Right lobe of liver (tissue), 4 donors: ENCODE measurements around the gene KCNMA1.

Experiments
- CTCF ChIP-seq, 4 donors: fragments of 200-600 bp in 3 of 4; fragments of 450-650 bp in 1 of 4; IDR thresholded peaks; one replicate each; pipeline versions ENCODE4 v1.5.1 to v1.8.0; 2016 to 2022; ENCODE audit warnings: antibody characterized with exemption in 4 of 4, mild to moderate bottlenecking in 2 of 4
- POLR2A ChIP-seq: fragments of 450-650 bp; IDR thresholded peaks from one replicate; pipeline ENCODE4 v1.6.1; 2017; ENCODE audit warnings: antibody characterized with exemption, mild to moderate bottlenecking
- donor health status: DM: no; HTN: no; CAD: no.
- donor health status: DM: no; HTN: no; CAD: no.
- donor health status: DM: no; HTN: yes; CAD: no.

GRCh38 chr10:77431980-77432797, 205.4 kb downstream of the KCNMA1 start:
- no peak for TF ChIP-seq CTCF (IDR thresholded peaks at IDR 0.05)
- TF ChIP-seq POLR2A = no peak
